Left kidney (tissue), 2 donors: ENCODE data around the gene ATG7. TPM values are rescaled to one million over a fixed set of nuclear protein-coding genes. Genes with fewer than 3 reads are reported as not detected.
"Not testable (repeated sequence)": the region's sequence is repeated elsewhere in the genome, so short reads cannot be mapped to it uniquely, and the experiment has no call there.

Source experiments
- DNase-seq: peaks from one replicate; pipeline ENCODE4 v3.0.0-alpha.2; 2013
- polyA plus RNA-seq: library from polyadenylated mRNA; unstranded; fragments of 120-200 nt; gene quantifications from one replicate; pipeline ENCODE4 v1.2.1, GENCODE V29; 2013; ENCODE audit not compliant: insufficient read length

Gene ATG7
- polyA plus RNA-seq, 1 donor = 27.8 TPM

DNA sequence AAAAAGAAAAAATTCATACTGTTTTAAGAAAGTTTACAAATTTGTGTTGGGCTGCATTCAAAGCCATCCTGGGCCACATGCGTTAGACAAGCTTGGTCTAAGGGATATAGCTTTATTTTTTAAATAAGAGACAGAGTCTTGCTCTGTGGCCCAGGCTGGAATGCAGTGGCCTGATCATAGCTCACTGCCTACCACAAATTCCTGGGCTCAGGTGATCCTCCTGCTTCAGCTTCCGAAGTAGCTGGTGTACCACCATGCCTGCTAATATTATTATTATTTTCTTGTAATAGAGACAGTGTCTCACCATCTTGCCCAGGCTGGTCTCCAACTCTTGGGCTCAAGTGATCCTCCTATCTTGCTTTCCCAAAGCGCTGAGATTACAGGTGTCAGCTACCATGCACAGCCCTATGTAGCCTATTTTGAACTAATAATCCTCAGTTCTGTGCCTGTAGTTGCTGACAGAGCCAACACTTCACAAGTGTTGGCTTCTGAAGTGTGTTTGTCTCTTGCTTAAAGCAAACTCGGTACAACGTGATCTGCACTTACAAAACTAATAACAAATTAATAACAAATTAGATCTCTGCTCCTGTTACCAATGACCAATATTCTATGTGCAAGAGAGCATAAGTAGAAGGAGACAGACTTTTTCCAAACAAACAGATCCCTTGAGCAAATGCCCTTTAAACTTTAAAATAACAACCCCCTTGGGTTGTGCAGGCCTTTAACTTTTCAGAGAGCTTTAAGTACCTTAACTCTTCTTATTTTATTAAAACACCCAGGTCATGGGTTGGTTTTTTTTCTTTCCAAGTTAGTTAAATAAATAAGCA is 236.4 kb downstream of the ATG7 start:
- DNase-seq = no peak

DNA sequence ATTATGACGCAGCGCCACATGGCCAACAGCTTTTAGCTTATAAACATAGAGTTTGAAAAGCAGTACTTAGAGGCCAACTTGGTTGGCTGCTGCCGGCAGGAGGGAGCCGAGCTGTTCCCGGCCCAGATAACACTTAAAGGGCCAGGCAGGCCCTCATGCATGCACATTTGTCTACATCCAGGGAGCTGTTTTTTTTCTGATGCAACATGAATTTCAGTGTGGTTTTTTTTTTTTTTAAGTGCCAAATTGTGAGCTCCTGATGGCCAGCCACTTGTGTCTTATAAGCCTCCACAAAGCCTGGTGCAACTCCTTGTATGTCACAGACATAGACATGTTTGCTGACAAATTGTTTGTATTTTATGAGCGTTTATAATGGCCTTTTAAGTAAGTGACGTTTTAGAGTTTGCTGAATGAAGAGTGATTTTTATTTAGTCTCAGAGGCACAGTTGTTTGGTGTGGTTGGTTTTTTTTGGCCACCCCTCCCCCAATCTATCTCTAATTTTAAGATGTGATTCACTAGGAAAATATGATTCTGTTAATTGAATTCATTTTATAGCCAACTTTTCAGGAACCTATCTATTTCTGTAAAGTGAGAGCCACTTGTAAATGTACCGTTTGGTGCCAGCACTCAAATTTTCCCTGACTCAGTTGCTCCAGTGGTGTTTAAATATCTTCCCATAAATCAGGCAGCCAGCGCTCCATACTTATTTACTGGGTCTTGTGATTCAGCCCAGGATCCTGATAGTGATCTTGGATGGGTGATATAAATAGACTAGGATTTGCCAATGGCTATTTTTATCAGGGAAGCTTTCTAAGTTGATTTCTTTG is 237.2 kb downstream of the ATG7 start:
- peak; percentile 68 for DNase-seq

DNA sequence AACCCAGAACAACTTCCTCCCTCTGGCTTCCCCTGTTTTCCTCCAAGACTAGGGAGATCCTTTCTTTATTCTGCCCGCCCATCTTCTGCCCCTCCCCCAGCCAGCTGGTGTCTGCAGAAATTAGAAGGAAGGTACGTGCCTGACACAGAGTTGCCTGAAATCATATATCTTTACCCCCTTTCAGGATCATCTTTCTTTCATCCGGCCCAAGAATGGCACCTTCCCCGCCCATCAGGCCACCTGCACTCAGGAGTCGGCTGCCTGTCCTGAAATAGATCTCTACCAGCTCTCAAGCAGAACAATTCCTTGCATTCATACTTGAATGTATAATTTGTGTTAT is 237.8 kb downstream of the ATG7 start:
- DNase-seq = peak; percentile 66

DNA sequence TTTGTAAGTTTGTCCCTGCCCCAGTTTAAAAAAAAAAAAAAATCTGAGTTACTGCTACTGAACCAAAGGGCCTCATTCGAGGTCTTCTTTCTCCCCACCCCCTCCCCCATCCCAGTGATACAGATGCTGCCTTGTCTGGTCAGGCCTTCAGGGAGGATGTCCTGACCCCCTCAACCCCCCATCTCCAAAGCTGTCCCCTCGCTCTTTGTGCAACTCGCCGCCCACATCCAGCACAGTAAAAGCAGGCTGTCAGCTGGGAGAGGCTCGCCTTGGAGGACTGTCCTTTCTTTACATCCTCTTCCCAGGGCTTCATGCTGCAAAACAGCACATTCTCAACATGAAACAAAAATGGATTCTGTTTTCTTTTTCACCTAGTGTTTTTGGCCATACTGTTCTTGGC is 238.2 kb downstream of the ATG7 start:
- peak; percentile 31 for DNase-seq

DNA sequence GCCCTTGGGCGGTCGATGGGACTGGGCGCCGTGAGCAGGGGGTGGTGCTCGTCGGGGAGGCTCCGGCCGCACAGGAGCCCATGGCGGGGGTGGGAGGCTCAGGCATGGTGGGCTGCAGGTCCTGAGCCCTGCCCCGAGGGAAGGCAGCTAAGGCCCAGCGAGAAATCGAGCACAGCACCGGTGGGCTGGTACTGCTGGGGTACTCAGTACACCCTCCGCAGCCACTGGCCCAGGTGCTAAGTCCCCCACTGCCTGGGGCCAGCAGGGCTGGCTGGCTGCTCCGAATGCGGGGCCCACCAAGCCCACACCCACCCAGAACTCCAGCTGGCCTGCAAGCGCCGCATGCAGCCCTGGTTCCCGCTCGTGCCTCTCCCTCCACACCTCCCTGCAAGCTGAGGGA is 239.4 kb downstream of the ATG7 start:
- not testable (repeated sequence) for DNase-seq

DNA sequence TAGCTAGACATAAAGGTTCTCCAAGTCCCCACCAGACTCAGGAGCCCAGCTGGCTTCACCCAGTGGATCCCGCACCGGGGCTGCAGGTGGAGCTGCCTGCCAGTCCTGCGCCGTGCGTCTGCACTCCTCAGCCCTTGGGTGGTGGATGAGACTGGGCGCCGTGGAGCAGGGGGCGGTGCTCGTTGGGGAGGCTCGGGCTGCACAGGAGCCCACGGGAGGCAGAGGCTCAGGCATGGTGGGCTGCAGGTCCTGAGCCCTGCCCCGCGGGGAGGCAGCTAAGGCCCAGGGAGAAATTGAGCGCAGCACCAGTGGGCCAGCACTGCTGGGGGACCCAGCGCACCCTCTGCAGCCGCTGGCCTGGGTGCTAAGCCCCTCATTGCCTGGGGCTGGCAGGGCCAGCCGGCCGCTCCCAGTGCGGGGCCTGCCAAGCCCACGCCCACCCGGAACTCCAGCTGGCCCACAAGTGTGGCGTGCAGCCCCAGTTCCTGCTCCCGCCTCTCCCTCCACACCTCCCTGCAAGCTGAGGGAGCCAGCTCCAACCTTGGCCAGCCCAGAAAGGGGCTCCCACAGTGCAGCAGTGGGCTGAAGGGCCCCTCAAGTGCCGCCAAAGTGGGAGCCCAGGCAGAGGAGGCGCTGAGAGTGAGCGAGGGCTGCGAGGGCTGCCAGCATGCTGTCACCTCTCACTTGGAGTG is 241.1 kb downstream of the ATG7 start:
- not testable (repeated sequence) for DNase-seq

DNA sequence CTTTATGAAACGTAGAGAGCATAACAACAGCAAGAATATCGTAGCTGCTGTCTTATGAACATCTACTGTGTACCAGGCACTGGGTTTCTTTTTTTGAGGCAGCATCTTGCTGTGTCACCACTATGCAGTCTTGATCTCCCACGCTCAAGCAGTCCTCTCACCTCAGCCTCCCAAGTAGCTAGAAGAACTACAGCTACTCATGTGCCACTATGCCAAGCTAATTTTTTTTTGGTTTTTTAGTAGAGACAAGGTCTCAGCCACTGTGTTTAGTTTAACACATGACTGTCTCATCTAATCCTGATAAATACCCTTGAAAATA is 241.6 kb downstream of the ATG7 start:
- DNase-seq = no peak

DNA sequence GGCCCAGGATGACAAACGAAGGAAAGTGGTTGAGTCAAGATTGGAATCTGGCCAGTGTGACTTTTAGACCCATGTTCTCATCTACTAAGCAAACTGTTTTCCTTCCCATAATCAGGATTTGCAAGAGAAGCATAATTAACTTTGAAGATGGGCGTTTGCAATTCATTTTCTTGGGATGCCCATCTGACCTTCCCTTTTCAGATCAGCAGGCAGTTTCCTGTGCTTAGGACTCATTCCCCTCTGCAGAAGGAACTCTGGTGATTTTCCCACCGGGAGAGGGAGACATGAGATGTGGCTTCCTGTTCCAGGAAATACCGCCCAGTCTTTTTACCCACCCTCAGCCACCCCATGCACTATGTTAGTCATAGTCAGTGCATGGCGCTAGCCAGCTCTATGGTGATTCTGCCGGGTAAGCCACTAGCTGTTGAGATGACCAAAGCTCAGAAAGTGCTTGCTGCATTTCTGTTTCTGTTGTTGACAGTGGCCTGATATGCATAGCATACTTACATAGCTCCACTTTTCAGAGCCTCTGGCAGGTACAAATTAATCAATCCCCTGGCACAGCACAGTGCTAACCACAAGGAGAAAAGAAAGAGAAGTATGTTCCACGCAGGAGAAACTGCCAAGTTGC is 242.1 kb downstream of the ATG7 start:
- no peak for DNase-seq

DNA sequence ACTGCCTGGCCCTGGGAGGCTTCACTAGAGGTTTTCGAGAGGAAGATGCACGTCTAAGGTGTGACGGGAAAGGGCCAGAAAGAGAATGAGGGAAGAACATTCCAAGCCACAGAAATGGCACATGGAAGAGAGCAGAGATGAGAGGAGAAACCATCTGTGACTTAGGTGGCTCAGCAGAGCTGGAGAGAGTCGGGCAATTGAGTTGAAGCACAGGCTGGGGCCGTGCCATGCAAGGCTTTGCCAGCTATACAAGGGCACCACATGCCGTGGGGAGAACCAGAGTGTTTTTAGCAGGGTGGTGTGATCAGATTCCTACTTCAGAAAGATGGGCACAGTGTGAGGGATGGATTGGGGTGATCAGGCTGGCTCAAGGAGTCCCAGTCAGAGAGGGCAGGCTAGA is 245.4 kb downstream of the ATG7 start:
- no peak for DNase-seq

DNA sequence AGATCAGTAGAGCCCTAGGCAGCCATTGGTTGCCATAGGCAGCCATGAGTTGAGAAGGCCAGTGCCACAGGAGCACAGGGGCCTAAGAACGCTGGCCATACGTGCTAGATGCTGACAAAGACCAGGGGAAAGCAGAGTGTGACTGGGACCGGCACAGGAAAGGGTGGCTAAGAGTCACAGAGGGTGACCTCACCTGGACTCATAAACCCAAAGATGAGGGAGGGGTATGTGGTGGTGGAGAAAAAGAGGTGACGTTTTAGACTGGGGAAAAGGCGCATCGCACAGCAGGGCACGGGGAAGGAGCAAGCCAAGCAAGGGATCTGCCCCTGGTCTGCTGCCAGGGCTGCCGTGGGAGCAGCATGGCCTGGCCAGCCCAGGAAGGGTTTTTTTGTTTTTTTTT is 249.0 kb downstream of the ATG7 start:
- DNase-seq = no peak

DNA sequence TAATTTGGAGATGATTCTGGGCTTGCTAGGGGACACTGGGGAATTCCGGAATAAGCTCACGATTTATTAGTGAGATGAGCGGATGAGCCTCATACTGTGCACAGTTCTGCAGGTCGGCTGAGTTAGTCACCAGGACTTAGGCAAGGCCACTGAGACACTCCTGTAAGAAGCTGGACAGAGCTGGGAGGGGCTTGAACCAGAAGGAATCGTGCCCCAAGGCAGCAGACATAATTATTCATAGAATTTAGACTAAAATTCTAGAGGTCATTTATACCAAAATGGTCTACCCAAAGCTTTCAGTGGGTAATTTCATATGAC is 250.2 kb downstream of the ATG7 start:
- no peak for DNase-seq

DNA sequence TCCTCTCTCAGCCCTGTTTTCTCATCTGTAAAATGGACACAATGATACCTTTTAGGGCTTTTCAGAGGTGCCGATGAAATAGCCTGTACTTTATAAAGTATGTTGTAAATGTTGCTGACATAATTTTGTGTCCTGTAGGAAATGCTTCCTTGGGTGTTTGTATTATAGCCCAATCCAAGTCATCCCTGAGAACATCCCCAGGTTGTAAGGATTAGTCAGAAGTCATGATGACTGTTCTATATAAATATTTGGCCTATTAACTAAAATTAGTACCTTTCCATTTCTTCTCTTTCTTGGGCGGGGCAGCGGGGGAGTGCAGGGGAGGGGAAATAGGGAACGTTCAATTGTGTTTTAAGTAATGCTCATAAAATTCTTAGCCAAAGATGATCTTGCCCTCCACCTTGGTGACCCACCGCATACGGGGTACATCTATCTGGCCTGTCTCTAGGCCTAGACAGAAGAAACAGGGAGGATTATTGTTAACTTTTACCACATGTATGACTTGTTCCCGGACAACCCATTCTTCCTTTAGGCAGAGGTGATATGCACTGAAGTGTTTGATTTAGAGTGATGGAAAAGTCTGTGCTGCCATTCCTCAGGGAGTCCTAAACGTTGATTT is 250.9 kb downstream of the ATG7 start:
- no peak for DNase-seq

DNA sequence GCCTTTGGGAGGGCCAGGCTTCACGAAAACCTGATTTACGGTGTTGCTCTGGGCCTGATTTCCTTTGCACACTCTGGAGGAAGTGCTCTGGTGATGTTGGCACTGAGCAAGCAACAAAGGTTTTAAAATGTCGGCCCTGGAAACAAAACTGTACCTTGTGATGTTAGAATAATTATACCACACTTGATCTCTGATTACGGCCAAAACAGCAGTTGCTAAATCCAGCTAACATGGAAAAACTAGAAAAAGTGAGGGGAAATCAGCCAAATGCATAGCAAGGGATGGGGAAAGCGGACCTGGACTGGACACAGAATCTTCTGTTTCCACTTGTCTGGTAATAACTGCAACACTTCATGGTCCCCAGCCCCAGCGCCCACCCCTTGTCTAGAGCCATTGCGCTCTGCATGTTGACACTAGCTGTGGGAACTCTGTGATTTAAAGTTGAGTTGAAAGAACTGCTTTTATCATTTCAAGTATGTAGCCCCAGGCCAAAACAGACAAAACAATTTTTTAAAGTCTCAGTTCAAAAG is 251.4 kb downstream of the ATG7 start:
- DNase-seq = no peak

DNA sequence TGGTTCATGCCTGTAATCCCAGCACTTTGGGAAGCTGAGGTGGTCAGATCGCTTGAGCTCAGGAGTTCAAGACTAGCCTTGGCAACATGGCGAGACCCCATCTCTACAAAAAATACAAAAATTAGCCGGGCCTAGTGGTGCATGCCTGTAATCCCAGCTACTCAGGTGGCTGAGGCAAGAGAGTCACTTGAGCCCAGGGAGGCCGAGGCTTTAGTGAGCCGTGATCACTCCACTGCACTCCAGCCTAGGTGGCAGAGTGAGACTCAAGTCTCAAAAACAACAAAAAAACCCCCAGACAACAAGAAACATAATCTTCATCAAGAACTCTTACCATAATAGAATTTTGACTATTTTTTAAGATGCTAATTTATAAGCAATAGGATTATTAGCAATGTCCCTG is 253.9 kb downstream of the ATG7 start:
- not testable (repeated sequence) for DNase-seq

DNA sequence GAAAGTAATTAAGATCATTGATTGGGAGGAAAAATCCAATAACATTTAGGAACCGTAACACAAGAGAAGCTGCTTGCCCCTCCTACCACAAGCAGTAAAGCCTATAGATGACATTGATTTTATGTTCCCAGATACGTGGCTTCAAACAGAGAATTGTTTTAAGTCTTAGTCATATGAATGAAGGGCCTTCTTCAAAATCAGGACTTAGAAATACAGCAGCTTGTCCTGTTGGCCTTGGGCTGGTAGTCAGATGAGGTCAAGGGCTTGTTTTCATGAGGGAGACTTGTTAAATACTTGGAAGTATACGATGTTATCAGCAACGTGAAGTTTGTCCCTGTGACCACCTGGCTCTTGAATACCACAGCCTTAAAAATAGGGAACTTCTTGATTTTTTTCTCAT is 257.1 kb downstream of the ATG7 start:
- no peak for DNase-seq

DNA sequence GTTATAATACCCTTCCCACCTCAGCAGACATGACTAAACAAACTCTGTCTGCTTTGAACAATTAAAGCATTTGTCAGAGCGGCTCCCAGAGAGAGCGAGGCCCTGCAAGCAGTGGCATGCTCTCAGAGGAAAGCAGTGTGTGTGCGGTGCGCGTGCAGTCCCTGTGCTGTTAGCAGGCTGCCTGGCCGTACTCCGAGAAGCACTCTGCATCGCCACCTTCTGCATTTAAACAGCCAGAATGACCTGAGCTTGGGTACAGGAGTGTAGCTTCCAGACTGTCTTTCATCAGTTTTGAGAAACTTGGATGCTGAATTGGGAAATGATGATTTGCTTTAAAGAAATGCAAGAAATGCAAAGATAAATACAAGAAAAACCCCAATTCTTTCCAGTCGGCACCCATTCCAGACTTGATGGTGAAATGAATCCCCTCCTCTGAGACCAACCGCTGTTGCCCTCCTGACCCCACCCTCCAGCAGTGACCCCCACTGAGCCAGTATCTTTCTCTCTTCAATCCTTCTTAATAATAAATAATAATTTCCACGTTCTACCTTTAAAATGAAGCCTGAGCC is 258.0 kb downstream of the ATG7 start:
- no peak for DNase-seq

DNA sequence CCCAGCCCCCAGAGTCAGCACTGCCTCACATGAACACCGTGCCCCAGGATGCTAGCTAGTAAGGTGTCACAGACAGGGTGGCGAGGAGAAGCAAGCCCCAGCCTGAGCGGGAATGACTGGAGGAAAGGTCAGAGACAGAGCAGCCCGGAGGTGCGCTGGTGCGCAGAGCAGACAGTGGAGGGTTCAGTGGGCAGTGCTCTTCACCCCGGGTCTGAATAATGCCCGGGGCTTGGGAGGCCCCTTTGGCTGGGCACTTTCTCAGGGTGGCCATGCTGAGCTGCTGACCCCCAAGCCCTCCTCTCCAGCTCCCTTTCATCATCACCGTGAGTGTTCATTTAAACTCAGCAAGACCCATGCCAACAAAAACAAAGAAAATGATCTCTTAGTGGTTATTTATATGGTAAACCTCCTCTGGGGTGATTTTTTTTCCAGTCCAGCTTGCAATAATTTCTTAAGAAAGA is 260.8 kb downstream of the ATG7 start:
- DNase-seq = no peak

DNA sequence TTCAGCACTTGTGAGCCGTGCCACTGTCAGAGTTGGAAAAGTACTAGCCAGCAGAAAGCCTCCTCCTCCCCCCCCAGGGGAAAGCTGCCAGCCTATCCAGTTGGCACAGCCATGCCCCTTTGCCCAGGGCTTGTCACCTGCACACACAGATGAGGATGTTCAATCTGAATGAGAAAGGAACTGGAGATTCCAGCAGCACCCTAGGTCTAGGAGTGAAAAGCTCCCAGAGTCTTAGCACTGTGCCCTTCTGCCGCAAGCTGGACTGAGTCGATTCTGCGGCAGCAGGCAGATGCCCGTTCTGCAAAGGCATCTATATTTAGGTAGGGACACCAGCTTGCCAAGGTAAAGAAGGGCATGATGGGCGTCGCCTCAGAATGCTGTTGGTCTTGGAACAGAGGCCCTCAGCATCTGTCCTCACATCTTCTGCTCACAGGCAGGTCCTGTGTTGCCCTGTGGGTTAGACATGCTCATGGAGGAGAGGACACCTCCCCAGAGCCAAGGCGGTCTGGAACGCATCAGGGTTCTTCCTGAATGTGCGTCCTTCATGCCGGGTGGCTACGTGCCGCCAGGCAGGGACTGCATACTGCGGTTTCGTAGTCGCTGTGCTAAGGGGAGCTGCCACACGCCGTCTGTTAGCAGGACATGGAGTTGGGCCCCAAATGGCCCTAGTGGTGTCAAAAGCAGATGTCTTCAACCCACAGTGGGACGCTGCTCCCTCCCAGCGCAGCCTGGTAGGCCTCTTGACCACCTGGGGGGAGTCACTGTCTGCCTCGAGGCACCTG is 262.0 kb downstream of the ATG7 start:
- DNase-seq = no peak

DNA sequence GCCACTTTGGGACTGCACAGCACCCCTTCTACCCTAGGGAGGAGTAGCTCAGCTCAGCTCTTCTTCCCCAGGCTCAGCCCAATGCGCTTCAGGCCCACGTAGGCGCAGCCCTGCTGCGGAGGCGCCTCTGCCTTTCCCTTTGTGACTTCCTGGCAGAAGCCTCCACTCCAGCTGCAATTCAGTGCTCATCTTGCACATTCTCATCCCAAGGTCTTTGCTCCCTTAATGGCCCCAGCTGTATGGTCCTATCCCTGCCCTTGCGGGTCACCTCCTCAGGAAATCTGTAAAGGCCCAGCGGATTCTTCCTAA is 262.6 kb downstream of the ATG7 start:
- no peak for DNase-seq

DNA sequence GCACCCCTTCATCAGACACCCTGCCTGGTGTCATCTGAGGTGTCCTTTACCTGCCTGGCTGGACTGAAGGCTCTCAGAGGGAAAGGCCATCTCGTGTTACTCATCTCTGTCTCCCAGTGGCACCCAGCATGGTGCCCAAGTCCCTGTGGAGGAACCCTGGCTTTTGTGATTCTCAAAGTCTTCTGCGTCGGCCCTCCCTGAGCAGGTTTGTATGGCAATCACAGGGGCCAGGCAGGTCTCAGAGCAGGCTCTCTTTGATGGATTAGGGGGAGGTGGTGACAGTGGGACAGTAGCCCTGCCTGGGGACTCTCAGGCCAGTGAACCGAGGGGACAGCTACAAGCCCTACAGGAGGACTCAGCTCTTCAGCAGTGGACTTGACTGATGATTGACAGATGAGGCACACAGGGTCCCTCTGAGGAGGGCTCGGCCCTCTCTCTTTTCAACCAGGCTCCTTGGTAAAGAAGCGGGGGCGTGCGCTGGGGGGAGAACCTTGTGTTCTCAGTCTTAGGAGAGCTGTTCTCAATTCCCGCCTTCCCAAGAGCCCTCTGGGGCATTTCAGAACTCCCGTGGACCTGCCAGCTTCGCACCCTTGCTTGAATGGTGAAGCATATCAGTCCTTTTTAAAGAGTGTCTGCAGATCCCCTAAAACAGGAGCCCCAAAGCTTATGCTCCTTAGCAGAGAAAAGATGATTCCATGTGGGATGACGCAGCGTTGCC is 263.2 kb downstream of the ATG7 start:
- DNase-seq = no peak
